ENCODE data around the gene GAL3ST1. TPM values are rescaled to one million over a fixed set of nuclear protein-coding genes. Genes with fewer than 3 reads are reported as not detected.
"Not testable (repeated sequence)": the region's sequence is repeated elsewhere in the genome, so short reads cannot be mapped to it uniquely, and the experiment has no call there.

GAL3ST1 gene
- total RNA-seq, 2 experiments from 2014 or later = not detected

DNA sequence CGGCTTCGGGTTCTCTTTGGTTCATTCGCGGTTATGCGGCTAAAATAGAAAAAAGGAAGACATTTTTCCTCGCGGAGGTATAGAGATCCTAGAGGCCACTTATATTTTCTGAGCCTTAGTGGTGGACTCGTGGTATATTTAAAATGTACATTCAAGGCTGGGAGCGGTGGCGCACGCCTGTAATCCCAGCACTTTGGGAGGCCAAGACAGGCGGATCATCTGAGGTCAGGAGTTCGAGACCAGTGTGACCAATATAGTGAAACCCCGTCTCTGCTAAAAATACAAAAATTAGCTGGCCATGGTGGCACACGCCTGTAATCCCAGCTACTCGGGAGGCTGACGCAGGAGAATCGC lies 17.9 kb upstream of the GAL3ST1 start:
- not testable (repeated sequence) for H3K4me3 Mint-ChIP-seq

DNA sequence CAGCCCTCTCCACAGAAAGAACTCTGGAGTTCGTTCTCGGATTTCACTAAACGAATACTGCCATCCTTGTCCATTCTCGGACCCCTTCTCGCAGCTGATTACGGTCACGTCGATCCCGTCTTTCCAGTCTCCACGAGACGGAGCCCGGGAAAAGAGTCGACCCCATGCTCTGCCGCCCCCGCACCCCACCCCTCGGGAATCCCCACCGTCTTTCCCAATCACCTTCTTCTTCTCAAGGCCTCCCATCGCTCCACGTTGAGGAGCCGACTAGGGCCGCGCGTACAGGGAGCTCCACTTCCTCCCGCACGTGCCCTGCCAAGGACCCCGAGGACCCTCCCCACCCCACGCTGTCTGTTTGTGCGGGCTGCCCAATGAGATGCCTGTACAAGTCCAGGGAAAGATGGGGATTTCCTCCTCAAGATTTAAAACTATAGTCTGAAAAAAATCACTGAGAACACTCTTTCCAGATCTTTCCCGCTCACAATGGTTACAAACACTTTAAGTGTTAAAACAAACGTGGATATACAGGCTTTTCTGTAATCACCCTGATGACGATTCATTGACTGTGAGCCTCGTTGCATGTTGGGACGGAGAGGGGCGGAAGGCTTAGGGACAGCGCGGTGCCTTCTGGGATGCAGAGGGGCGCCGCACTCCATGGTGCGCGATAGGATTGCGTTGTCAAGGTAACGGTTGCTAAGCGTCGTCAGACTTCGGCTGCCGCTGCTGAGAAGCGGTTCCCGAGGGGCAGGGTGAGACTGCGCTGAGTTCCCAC lies 17.3 kb upstream of the GAL3ST1 start, which contains the start of gene PES1:
PES1 (minus strand) TSS at position 323 of the 772 bp plus-strand sequence; CDS start at position 246, 77 bp downstream.
- Mint-ChIP-seq H3K36me3 (peaks cover 23% of the 10 kb centered on the region), H3K4me1 (ENCODE audit: low read depth) (peaks cover 4% of the 10 kb centered on the region), H3K27me3 (peaks cover 7% of the 10 kb centered on the region), H3K9me3 (no peaks in the 10 kb centered on the region), H3K4me3 (no peak within 1 kb of the TSS), H3K27ac (no peak within 1 kb of the TSS)
- intact Hi-C loops (cut with micrococcal nuclease) = loop anchor here (1.0 to 5.0 kb wide), 5 partner anchors 14 to 491 kb away; partner anchors contain the start of genes SMTN and TUG1
- ChIA-PET CTCF (interaction anchor here (0.7 to 5.9 kb wide), 6 partner anchors 10 to 718 kb away, joined by 3 to 33 read pairs (median 6); partner anchors contain the start of genes SLC35E4 and TCN2), POLR2A (interaction anchor here (0.5 to 1.7 kb wide), 5 partner anchors 11 to 377 kb away, joined by 3 to 6 read pairs (median 4); partner anchors contain the start of genes MORC2 and TUG1)
- peak; percentile 96 for DNase-seq

More for the DNA sequence above, 17.9 kb upstream of the GAL3ST1 start:
- peaks cover 18% of the 10 kb centered on the region for H3K36me3 Mint-ChIP-seq
- not testable (repeated sequence) for H3K27me3 Mint-ChIP-seq; DNase-seq; H3K9me3 Mint-ChIP-seq; H3K4me1 Mint-ChIP-seq (ENCODE audit: low read depth); H3K27ac Mint-ChIP-seq
- POLR2A ChIA-PET = interaction anchor here (1.4 to 1.5 kb wide), 2 partner anchors 10 to 376 kb away, joined by 3 to 4 read pairs; partner anchors contain the start of genes MORC2 and TUG1
- intact Hi-C loops (cut with micrococcal nuclease) = loop anchor here (1.0 to 5.0 kb wide), 3 partner anchors 42 to 490 kb away; partner anchors contain the start of genes SMTN and TUG1
- CTCF ChIA-PET = interaction anchor here (1.2 to 5.9 kb wide), 4 partner anchors 9 to 163 kb away, joined by 4 to 33 read pairs (median 9); partner anchors contain the start of genes SLC35E4 and TCN2

- intact Hi-C loops (cut with micrococcal nuclease) = loop anchor here (1.0 to 5.0 kb wide), 3 partner anchors 14 to 491 kb away; partner anchors contain the start of gene SMTN
- Mint-ChIP-seq H3K9me3 (no peaks in the 10 kb centered on the region), H3K27ac (no peak overlapping the region), H3K4me3 (no peak overlapping the region), H3K27me3 (peaks cover 7% of the 10 kb centered on the region), H3K4me1 (ENCODE audit: low read depth) (peaks cover 4% of the 10 kb centered on the region), H3K36me3 (peaks cover 28% of the 10 kb centered on the region)
- POLR2A ChIA-PET = interaction anchor here (0.5 to 1.7 kb wide), 5 partner anchors 11 to 378 kb away, joined by 3 to 6 read pairs (median 4); partner anchors contain the start of genes MORC2 and TUG1
- CTCF ChIA-PET = interaction anchor here (0.7 to 5.9 kb wide), 6 partner anchors 11 to 718 kb away, joined by 3 to 33 read pairs (median 6); partner anchors contain the start of genes SLC35E4 and TCN2
- no peak for DNase-seq
Measured at GRCh38 chr22:30591191-30591587, 16.7 kb upstream of the GAL3ST1 start.

DNA sequence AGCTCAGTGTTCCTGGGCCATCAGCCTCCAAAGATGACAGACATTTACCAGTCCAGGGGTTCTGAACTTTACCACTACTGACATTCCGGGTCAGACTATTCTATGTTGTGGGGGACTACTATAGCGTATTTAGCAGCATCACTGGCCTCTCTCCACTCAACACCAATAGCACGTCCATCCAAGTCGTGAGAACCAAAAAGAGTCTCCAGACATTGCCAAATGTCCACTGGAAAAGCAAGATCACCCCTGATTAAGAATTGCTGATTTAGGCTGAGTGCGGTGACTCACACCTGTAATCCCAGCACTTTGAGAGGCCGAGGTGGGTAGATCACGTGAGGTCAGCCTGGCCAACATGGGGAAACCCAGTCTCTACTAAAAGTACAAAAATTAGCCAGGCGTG lies 11.9 kb upstream of the GAL3ST1 start:
- POLR2A ChIA-PET = interaction anchor here (1.4 kb wide), 1 partner anchor 20 kb away, joined by 3 read pairs; no protein-coding TSS in a partner anchor
- Mint-ChIP-seq H3K27ac (no peak overlapping the region), H3K4me1 (ENCODE audit: low read depth) (peaks cover 4% of the 10 kb centered on the region), H3K27me3 (no peaks in the 10 kb centered on the region), H3K36me3 (peaks cover 59% of the 10 kb centered on the region), H3K9me3 (no peaks in the 10 kb centered on the region), H3K4me3 (no peak overlapping the region)
- DNase-seq = no peak
- CTCF ChIA-PET = no interaction called here
- intact Hi-C loops (cut with micrococcal nuclease) = no loop called here

GRCh38 chr22:30584441-30584840 lies 10.0 kb upstream of the GAL3ST1 start:
- Mint-ChIP-seq H3K9me3 (no peaks in the 10 kb centered on the region), H3K27me3 (no peaks in the 10 kb centered on the region), H3K36me3 (peaks cover 75% of the 10 kb centered on the region), H3K27ac (no peak overlapping the region), H3K4me3 (no peak overlapping the region), H3K4me1 (ENCODE audit: low read depth) (peaks cover 4% of the 10 kb centered on the region)
- CTCF ChIA-PET = no interaction called here
- intact Hi-C loops (cut with micrococcal nuclease) = no loop called here
- POLR2A ChIA-PET = no interaction called here
- no peak for DNase-seq

DNA sequence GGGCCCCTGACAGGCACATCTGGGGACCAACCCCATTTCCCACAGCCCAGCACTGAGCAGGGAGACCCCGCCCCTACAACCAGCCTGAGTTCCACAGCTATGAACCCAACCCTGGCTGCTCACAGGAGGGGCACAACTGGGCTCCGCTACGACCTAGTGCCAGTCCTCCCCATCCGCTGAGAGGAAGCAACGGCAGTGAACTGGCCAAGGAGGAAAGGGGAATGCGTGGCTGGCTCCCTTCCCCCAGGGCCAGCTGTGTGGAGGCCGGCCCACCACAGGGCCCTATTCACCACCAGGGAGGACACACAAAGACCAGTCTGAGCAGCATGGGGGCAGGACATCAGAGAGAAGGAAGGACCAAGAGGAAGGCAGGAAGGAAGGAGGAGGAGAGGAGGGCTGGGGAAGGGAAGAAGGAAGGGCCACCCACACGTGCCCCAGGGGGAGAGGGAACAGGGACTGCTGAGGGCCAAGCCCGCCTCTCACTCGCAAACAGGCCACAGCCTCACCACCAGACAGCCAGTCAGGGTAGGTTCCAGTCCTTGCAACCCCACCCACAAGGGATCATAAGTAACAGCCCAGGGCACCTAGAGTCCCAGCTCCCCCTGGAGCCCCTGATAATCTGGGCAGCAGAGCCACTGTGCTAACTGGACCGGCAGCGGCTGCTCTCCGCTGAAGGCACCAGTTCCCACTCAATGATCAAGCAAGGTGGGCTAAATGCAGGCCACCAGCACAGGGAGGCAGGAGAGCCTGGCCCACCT lies 8.5 kb upstream of the GAL3ST1 start:
- no peak for DNase-seq
- no peaks in the 10 kb centered on the region for H3K9me3 Mint-ChIP-seq
- POLR2A ChIA-PET = no interaction called here
- H3K27me3 Mint-ChIP-seq = no peaks in the 10 kb centered on the region
- intact Hi-C loops (cut with micrococcal nuclease) = no loop called here
- CTCF ChIA-PET = interaction anchor here (0.7 kb wide), 1 partner anchor 337 kb away, joined by 3 read pairs; no protein-coding TSS in a partner anchor
- no peaks in the 10 kb centered on the region for H3K4me1 Mint-ChIP-seq (ENCODE audit: low read depth)
- H3K36me3 Mint-ChIP-seq = peaks cover 74% of the 10 kb centered on the region
- H3K4me3 Mint-ChIP-seq = no peak overlapping the region
- H3K27ac Mint-ChIP-seq = no peak overlapping the region

DNA sequence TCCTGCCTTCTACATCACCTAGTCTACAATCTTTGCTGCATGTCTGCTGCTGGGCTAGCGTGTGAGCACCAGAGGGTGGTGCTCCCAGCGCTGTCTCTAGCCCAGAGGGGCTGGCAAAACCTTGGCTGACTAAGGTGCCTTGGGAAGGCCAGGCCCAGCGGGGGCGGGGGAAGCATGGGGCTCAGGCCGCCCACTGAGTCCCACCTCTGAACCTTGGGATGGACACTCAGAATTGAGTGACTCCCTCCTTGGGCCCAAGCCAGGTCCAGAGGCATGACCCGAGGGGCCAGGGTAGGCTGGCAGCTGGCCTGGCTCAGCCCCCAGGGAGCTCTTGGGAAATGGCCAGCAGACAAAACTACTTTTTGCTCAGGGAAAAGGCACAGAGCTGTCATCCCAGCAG lies 7.6 kb upstream of the GAL3ST1 start:
- ChIA-PET CTCF (no interaction called here), POLR2A (no interaction called here)
- Mint-ChIP-seq H3K4me3 (no peak overlapping the region), H3K27me3 (no peaks in the 10 kb centered on the region), H3K36me3 (peaks cover 76% of the 10 kb centered on the region), H3K9me3 (no peaks in the 10 kb centered on the region), H3K27ac (no peak overlapping the region), H3K4me1 (ENCODE audit: low read depth) (no peaks in the 10 kb centered on the region)
- intact Hi-C loops (cut with micrococcal nuclease) = no loop called here
- DNase-seq = no peak

- Mint-ChIP-seq H3K27ac (no peak overlapping the region), H3K9me3 (no peaks in the 10 kb centered on the region), H3K4me3 (no peak overlapping the region), H3K4me1 (ENCODE audit: low read depth) (no peaks in the 10 kb centered on the region), H3K36me3 (peaks cover 75% of the 10 kb centered on the region), H3K27me3 (no peaks in the 10 kb centered on the region)
- POLR2A ChIA-PET = interaction anchor here (1.0 kb wide), 1 partner anchor 10 kb away, joined by 6 read pairs; the partner anchor contains the start of gene PES1
- intact Hi-C loops (cut with micrococcal nuclease) = no loop called here
- DNase-seq = no peak
- CTCF ChIA-PET = interaction anchor here (1.9 kb wide), 1 partner anchor 21 kb away, joined by 5 read pairs; no protein-coding TSS in a partner anchor
Measured at GRCh38 chr22:30580896-30581295, 6.4 kb upstream of the GAL3ST1 start.

- no peaks in the 10 kb centered on the region for H3K27me3 Mint-ChIP-seq
- no peak overlapping the region for H3K27ac Mint-ChIP-seq
- H3K4me1 Mint-ChIP-seq (ENCODE audit: low read depth) = peaks cover 3% of the 10 kb centered on the region
- intact Hi-C loops (cut with micrococcal nuclease) = no loop called here
- no peaks in the 10 kb centered on the region for H3K9me3 Mint-ChIP-seq
- CTCF ChIA-PET = no interaction called here
- peaks cover 65% of the 10 kb centered on the region for H3K36me3 Mint-ChIP-seq
- POLR2A ChIA-PET = no interaction called here
- H3K4me3 Mint-ChIP-seq = no peak overlapping the region
- DNase-seq = no peak
Measured at GRCh38 chr22:30578481-30578880, 4.0 kb upstream of the GAL3ST1 start.

DNA sequence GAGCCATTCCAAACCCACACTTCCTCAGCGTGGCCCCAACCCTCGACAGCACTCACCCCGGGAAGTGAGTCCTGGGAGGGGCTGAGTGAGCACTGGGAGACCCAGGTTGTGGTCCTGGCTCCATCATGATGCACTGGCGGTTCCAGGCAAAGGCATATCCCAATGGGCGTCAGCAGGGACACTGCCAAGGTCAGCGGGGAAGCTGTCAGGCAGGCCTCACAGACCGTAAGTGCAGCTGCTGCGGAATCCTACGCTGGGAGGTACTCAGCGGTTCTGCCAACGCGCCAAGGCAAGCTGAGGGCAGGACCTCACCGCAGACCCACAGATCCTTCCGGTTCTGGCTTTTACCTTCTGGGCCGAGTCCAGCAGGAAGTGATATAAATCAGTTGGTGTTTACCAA lies 1.4 kb upstream of the GAL3ST1 start:
- H3K4me3 Mint-ChIP-seq = no peak overlapping the region
- H3K4me1 Mint-ChIP-seq (ENCODE audit: low read depth) = peaks cover 3% of the 10 kb centered on the region
- H3K27me3 Mint-ChIP-seq = no peaks in the 10 kb centered on the region
- DNase-seq = no peak
- ChIA-PET POLR2A (no interaction called here), CTCF (no interaction called here)
- intact Hi-C loops (cut with micrococcal nuclease) = no loop called here
- peaks cover 51% of the 10 kb centered on the region for H3K36me3 Mint-ChIP-seq
- no peak overlapping the region for H3K27ac Mint-ChIP-seq
- no peaks in the 10 kb centered on the region for H3K9me3 Mint-ChIP-seq

GRCh38 chr22:30574997-30575671 lies 669 bp upstream of the GAL3ST1 start:
- POLR2A ChIA-PET = no interaction called here
- H3K4me3 Mint-ChIP-seq = no peak overlapping the region
- CTCF ChIA-PET = no interaction called here
- peaks cover 44% of the 10 kb centered on the region for H3K36me3 Mint-ChIP-seq
- peaks cover 3% of the 10 kb centered on the region for H3K4me1 Mint-ChIP-seq (ENCODE audit: low read depth)
- no peaks in the 10 kb centered on the region for H3K27me3 Mint-ChIP-seq
- intact Hi-C loops (cut with micrococcal nuclease) = no loop called here
- DNase-seq = no peak
- H3K27ac Mint-ChIP-seq = no peak overlapping the region
- no peaks in the 10 kb centered on the region for H3K9me3 Mint-ChIP-seq

Measured in activated CD4-positive, alpha-beta memory T cell treated with anti-CD3 and anti-CD28 coated beads for 36 hours (primary cell).